22Rv1 (cell line): ENCODE results near the gene TMEM106C.

ENCODE experiments used
- ZFX ChIP-seq: fragments of 450-650 bp; IDR thresholded peaks from 2 replicates; pipeline ENCODE4 v1.6.1; 2017; ENCODE audit warnings: antibody characterized with exemption, borderline replicate concordance
- TF ChIP-seq, protein P1 (sequence below): fragments of 450-650 bp; IDR thresholded peaks from 2 replicates; pipeline ENCODE4 v1.5.1; 2017; ENCODE audit warnings: mild to moderate bottlenecking

DNA sequence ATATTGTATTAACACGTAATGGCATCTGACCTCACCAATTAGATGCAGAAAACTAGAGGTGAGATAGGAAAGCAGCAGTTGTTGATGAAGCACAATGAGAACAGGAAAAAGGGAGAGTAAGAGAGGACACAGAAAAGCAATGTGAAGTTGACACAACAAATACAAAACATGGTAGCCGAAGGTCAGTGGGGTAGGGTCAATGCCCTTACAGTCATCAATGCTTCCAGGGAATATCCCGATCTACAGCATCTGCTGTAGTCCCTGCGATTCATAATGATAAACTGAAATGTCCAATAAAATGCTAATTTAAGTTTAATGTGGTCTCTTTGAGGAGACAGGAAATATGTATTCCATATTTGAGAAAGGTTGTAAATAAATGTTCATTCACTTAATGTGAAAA is 43.8 kb downstream of the TMEM106C start:
- TF ChIP-seq, protein P1, sequence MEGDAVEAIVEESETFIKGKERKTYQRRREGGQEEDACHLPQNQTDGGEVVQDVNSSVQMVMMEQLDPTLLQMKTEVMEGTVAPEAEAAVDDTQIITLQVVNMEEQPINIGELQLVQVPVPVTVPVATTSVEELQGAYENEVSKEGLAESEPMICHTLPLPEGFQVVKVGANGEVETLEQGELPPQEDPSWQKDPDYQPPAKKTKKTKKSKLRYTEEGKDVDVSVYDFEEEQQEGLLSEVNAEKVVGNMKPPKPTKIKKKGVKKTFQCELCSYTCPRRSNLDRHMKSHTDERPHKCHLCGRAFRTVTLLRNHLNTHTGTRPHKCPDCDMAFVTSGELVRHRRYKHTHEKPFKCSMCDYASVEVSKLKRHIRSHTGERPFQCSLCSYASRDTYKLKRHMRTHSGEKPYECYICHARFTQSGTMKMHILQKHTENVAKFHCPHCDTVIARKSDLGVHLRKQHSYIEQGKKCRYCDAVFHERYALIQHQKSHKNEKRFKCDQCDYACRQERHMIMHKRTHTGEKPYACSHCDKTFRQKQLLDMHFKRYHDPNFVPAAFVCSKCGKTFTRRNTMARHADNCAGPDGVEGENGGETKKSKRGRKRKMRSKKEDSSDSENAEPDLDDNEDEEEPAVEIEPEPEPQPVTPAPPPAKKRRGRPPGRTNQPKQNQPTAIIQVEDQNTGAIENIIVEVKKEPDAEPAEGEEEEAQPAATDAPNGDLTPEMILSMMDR: no peak
- TF ChIP-seq ZFX: no peak
